MG63 (cell line): ENCODE results near the gene ADGRF4. TPM values are rescaled to one million over a fixed set of nuclear protein-coding genes. Genes with fewer than 3 reads are reported as not detected.

ENCODE experiments used
- DNase-seq: peaks from one replicate; pipeline ENCODE4 v3.0.0-alpha.2; 2020
- H3K27me3 ChIP-seq: fragments of 250-450 bp; sonication (Bioruptor Pico); 2 replicates; pipeline ENCODE4 v1.5.1; 2020; ENCODE audit warnings: mild to moderate bottlenecking, moderate library complexity
- H3K36me3 ChIP-seq: fragments of 250-450 bp; sonication (Bioruptor Pico); 2 replicates; pipeline ENCODE4 v1.5.1; 2020; ENCODE audit warnings: mild to moderate bottlenecking, moderate library complexity
- H3K4me3 ChIP-seq: fragments of 250-450 bp; sonication (Bioruptor Pico); 2 replicates; pipeline ENCODE4 v1.5.1; 2020; ENCODE audit warnings: mild to moderate bottlenecking, moderate library complexity
- H3K9me3 ChIP-seq: fragments of 250-450 bp; sonication (Bioruptor Pico); 2 replicates; pipeline ENCODE4 v1.5.1; 2020; ENCODE audit warnings: mild to moderate bottlenecking, moderate library complexity
- total RNA-seq: library from RNA; depleted of rRNA; stranded (reverse); fragments of >200 nt; shearing (Covaris generic); gene quantifications from 2 replicates; pipeline ENCODE4 v1.2.3, GENCODE V29; 2014; ENCODE audit warnings: low replicate concordance; rRNA removed

Gene ADGRF4
- total RNA-seq, 1 experiment from 2014 or later: 0.79 TPM

DNA sequence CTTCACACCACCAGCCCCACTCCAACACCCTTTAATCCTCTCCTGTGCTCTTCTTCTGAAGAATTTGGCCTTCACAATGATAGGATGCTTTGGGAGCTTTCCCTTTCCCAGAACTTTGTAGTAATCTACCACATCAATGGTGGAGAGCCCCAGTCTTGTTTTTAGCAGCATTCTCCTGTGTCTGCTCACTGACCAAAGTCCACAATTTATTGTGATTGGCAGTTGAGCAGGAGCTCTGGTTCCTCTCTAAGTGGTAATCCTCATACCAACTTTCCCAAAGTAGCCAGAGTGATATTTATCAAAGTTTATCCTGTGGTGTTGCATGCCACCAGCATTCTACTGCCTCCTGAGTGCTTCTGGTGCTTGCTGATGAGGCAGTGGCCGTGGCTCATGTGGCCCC lies 54.4 kb downstream of the ADGRF4 start:
- H3K9me3 ChIP-seq: peaks cover 10% of the 10 kb centered on the region; the same call in 1 of the 2 replicates
- no peaks in the 10 kb centered on the region for H3K27me3 ChIP-seq
- DNase-seq: no peak
- H3K36me3 ChIP-seq: no peaks in the 10 kb centered on the region
- H3K4me3 ChIP-seq: no peak overlapping the region

DNA sequence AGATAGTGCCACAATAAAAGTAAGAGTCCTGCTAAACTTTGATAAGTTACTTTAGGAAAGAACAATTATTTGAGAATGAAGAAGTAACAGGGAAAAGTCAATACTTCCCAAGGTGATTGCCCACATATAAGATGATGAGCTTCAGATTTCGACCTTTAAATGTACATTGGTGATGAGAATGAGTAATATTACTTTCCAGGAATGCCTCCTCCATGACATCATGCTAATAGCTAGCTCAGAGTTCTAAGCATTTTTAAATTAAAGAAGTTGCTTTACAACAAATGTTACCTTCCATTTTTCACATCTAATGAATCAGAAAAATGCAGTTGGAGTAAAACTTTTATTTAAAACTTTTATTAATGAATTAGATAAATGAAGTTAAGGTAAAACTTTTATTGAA lies 61.0 kb downstream of the ADGRF4 start:
- DNase-seq: no peak
- Histone ChIP-seq H3K36me3 (no peaks in the 10 kb centered on the region), H3K4me3 (no peak overlapping the region), H3K9me3 (0 out of 2 replicates have a peak, but pooled peaks cover 3% of the 10 kb centered on the region), H3K27me3 (no peaks in the 10 kb centered on the region)

DNA sequence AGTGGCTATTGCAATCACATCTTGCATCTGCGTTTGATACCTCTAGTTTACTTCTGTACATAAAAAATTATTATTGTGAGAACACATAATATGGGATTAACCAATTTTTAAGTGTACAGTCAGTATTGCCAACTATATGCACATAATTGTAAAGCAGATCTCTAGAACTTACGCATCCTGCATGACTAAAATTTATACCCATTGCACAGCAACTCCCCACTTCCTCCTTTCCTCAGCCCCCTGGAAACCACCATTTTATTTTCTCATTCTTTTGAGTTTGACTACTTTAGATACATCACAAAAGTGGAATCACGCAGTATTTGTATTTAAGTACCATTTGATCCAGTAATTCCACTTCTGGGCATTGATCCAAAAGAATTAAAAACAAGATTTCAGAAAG lies 64.1 kb downstream of the ADGRF4 start:
- no peak for DNase-seq
- Histone ChIP-seq H3K9me3 (peaks cover 7% of the 10 kb centered on the region), H3K36me3 (no peaks in the 10 kb centered on the region), H3K27me3 (no peaks in the 10 kb centered on the region), H3K4me3 (no peak overlapping the region)

DNA sequence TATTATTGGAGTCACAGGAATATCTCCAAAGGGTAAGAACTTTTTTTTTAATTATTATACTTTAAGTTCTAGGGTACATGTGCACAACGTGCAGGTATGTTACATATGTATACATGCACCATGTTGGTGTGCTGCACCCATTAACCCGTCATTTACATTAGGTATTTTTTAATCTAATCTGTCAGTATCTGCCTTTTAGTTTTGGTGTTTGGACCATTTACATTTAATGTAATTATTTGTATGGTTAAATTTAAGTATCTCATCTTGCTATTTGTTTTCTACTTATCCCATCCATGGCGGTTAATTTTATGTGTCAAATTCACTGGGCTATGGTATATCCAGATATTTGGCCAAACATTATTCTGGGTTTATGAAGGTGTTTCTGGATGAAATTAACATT lies 68.1 kb downstream of the ADGRF4 start:
- Histone ChIP-seq H3K9me3 (peaks cover 7% of the 10 kb centered on the region), H3K36me3 (no peaks in the 10 kb centered on the region), H3K27me3 (no peaks in the 10 kb centered on the region), H3K4me3 (no peak overlapping the region)
- no peak for DNase-seq

DNA sequence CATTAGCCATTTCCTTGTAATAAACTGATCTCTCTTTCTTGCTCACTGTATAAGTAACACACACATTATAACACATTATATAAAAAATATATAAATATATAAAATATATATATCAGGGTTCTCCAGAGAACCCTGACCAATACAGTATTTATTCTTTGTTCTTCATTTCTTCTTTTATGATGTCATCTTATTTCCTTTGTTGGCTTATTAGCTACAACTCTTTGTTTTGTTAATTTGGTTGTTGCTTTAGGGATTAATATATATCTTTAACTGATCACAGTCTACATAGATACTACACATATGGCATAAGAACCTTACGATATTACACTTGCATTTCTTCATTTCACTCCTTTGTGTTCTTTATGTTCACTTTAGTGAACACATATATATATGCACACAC lies 68.7 kb downstream of the ADGRF4 start:
- no peaks in the 10 kb centered on the region for H3K36me3 ChIP-seq
- no peak for DNase-seq
- peaks cover 7% of the 10 kb centered on the region for H3K9me3 ChIP-seq
- H3K27me3 ChIP-seq: no peaks in the 10 kb centered on the region
- no peak overlapping the region for H3K4me3 ChIP-seq

DNA sequence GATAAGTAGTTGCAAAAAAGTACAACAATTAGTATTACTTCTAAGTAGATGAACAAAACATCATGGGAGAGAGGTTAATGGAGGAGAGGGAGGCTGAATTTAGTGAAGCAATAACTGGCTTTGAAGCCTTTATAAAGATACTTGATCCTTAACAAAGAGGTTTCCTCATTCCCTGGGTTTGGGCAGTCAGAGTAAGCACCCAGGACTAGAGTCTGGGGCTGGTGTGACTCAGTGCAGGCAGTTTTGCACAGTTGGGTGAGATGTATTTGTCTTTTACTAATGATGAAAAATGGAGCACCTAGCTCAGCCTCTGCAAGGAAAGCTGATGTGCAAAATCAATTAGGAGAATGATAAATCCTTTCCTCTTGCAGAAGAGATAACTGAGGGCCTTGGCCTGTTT lies 71.6 kb downstream of the ADGRF4 start:
- DNase-seq: no peak

More for the DNA sequence above, 71.6 kb downstream of the ADGRF4 start:
- H3K36me3 ChIP-seq: no peaks in the 10 kb centered on the region
- H3K9me3 ChIP-seq: peaks cover 7% of the 10 kb centered on the region
- H3K4me3 ChIP-seq: no peak overlapping the region
- no peaks in the 10 kb centered on the region for H3K27me3 ChIP-seq

Other genes with a start within 250 kb of the ADGRF4 start
- gene CD2AP, start 220.8 kb upstream of the ADGRF4 start, total RNA-seq: 10.8 and 14.2 TPM in 2 replicates
- not detected in 2 replicates for gene OPN5, start 83.5 kb downstream of the ADGRF4 start, total RNA-seq